SH-SY5Y (cell line): ENCODE results near the gene MT3.

ENCODE experiments used
- GATA2 ChIP-seq: IDR thresholded peaks from 2 replicates; pipeline ENCODE4 v1.6.1; 2011; ENCODE audit warnings: mild to moderate bottlenecking, low read depth, low read length
- GATA3 ChIP-seq: IDR thresholded peaks from 2 replicates; pipeline ENCODE4 v1.6.1; 2011; ENCODE audit warnings: low read depth, mild to moderate bottlenecking, low read length, moderate library complexity

DNA sequence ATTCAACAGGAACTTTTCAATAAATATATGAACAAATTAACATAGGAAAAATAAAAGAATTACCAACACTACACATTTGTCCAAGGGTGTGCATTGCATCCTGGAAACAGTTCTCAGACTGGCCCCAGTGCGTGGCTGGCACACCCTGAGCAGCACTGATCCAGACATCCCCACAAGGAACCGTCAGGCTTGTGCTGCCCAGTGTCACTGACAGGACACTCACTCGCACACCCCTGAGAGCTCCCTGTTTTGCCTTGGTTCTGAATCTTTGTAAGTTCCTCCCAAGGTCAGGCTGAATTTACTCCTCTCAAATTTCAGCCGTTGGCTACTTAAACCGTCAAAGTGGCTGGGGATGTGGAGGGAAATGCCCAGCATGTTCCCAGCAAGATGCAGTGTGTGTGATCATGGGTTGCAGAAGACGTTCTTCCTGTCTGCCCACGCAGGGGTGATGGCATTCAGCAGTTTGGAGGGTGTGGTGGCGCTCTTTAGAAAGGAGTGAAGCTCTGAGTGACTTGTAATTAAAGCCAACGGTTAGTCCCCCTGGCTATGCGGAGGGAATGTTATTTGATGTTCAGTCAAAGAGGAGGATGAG, 20.8 kb downstream of the MT3 start:
- TF ChIP-seq GATA3 (no peak), GATA2 (no peak)
